ENCODE measurements around the gene CEBPB.

Gene CEBPB

DNA sequence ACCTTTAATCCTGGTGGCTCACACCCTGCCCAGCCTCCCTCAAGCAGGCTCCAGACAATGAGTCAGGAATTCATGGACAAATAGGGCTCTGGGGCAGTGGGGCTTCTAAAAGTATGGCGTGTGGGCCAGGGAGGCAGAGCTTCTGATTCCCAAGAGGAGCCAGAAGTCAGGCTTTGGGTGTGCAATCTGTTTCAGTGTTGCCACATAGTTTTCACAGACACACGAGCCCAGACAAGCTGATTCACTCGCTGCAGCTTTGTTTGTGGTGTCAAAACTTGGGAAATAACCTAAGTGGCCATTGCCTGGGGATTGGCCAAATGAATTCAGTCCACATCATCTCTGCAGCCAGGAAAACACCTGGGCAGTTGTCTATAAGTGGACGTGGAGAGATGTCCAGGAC, 46.3 kb upstream of the CEBPB start:
- TF ChIP-seq TAF1 (IDR thresholded peaks at IDR 0.05; ENCODE audit: borderline replicate concordance, insufficient read depth, low read length) (no peak), POLR2AphosphoS5 (IDR thresholded peaks at IDR 0.05; ENCODE audit: low read depth, low read length) (no peak), SIN3A (IDR thresholded peaks at IDR 0.05; ENCODE audit: borderline replicate concordance, insufficient read depth, low read length) (no peak), FOXP2 (optimal IDR thresholded peaks at IDR 0.05; ENCODE audit: borderline replicate concordance, extremely low read depth, extremely low read length, insufficient read depth) (no peak)
- TF ChIP-seq, protein P1, sequence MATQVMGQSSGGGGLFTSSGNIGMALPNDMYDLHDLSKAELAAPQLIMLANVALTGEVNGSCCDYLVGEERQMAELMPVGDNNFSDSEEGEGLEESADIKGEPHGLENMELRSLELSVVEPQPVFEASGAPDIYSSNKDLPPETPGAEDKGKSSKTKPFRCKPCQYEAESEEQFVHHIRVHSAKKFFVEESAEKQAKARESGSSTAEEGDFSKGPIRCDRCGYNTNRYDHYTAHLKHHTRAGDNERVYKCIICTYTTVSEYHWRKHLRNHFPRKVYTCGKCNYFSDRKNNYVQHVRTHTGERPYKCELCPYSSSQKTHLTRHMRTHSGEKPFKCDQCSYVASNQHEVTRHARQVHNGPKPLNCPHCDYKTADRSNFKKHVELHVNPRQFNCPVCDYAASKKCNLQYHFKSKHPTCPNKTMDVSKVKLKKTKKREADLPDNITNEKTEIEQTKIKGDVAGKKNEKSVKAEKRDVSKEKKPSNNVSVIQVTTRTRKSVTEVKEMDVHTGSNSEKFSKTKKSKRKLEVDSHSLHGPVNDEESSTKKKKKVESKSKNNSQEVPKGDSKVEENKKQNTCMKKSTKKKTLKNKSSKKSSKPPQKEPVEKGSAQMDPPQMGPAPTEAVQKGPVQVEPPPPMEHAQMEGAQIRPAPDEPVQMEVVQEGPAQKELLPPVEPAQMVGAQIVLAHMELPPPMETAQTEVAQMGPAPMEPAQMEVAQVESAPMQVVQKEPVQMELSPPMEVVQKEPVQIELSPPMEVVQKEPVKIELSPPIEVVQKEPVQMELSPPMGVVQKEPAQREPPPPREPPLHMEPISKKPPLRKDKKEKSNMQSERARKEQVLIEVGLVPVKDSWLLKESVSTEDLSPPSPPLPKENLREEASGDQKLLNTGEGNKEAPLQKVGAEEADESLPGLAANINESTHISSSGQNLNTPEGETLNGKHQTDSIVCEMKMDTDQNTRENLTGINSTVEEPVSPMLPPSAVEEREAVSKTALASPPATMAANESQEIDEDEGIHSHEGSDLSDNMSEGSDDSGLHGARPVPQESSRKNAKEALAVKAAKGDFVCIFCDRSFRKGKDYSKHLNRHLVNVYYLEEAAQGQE (IDR thresholded peaks at IDR 0.05; ENCODE audit: insufficient read depth in 1 of 2, low read depth in 2 of 2, low read length in 2 of 2) = no peak

DNA sequence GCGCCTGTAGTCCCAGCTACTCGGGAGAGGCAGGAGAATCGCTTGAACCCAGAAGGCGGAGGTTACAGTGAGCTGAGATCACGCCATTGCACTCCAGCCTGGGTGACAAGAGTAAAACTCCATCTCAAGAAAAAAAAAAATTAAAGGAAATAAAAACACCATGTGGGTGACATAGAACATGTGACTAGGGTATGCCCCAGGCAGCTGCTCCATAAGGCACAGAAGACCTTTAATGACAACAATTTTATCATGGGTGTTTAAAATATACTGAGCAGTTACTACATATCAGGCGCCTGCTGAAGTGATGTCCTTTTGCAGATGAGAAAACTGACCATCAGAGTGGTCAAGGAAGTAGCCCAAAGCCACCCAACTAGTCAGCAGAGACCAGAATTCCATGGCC, 45.1 kb upstream of the CEBPB start:
- TF ChIP-seq FOXP2 (optimal IDR thresholded peaks at IDR 0.05; ENCODE audit: borderline replicate concordance, extremely low read depth, extremely low read length, insufficient read depth) (no peak), SIN3A (IDR thresholded peaks at IDR 0.05; ENCODE audit: borderline replicate concordance, insufficient read depth, low read length) (no peak), TAF1 (IDR thresholded peaks at IDR 0.05; ENCODE audit: borderline replicate concordance, insufficient read depth, low read length) (no peak), POLR2AphosphoS5 (IDR thresholded peaks at IDR 0.05; ENCODE audit: low read depth, low read length) (no peak)
- TF ChIP-seq, protein P1 (IDR thresholded peaks at IDR 0.05; ENCODE audit: insufficient read depth in 1 of 2, low read depth in 2 of 2, low read length in 2 of 2) = no peak

DNA sequence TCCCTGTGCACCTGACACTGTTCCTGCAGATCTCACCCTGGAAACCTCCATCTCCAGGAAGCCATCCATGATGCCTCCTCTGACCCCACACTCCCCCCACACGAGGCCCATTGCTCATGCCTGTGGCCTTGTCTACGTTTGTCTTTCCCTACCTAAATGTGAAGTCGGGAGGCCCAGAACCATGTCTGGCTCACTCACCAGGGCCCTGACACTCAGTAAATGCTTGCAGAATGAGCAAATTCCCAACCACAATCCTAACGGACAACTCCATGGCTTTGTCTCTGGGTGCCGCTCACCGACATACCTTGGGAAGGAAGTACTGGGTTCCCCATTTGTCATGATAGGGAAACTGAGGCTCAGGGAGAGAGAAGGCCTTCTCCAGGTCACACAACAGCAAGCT, 44.4 kb upstream of the CEBPB start:
- no peak for TF ChIP-seq SIN3A (IDR thresholded peaks at IDR 0.05; ENCODE audit: borderline replicate concordance, insufficient read depth, low read length)
- TF ChIP-seq FOXP2 (optimal IDR thresholded peaks at IDR 0.05; ENCODE audit: borderline replicate concordance, extremely low read depth, extremely low read length, insufficient read depth) = no peak
- no peak for TF ChIP-seq POLR2AphosphoS5 (IDR thresholded peaks at IDR 0.05; ENCODE audit: low read depth, low read length)
- TF ChIP-seq TAF1 (IDR thresholded peaks at IDR 0.05; ENCODE audit: borderline replicate concordance, insufficient read depth, low read length) = no peak
- TF ChIP-seq, protein P1 (IDR thresholded peaks at IDR 0.05; ENCODE audit: insufficient read depth in 1 of 2, low read depth in 2 of 2, low read length in 2 of 2) = no peak

DNA sequence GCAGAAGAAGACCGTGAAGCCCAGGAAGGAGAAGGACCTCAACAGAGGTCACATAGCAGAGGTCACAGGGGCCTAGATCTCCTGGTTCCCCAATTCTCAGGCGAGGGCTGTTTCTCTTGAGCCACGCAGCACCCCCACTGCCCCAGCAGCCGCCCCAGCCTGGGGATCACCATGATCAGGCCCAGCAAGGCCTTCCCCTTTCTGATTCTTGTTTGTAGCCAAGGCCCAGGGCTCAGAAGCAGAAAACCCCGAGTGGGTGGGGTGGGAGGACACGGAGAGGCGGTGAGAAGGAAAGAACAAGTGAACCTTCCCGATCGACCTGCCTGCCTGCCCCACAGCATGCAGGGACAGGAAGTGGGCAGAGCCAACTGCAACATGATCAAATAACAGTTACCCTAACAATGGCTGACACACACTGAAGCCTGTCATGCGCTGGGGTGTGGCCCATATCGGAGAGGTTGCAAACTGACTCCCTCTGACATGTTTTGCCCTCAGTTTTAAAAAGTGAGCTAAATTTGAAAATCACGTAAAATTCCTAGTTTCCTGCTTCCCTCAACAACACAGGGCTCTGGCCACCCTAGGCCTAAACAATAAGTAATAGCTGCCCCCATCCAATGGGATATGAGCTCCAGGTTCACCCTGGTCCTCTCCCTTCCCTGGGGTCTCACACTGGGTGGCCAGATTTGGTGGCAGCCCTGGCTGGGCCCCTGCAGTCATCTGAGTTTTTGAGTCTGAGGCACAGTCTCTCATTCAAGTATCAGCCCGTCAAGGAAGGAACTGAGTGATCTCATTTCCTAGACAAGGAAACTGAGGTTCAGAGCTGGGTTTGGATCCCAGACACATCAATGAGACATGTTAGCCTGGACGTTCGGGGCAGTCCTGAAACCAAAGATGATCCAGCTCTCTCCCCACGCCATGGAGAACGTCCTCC, 43.6 kb upstream of the CEBPB start:
- TF ChIP-seq POLR2AphosphoS5 (IDR thresholded peaks at IDR 0.05; ENCODE audit: low read depth, low read length) = no peak
- no peak for TF ChIP-seq TAF1 (IDR thresholded peaks at IDR 0.05; ENCODE audit: borderline replicate concordance, insufficient read depth, low read length)

DNA sequence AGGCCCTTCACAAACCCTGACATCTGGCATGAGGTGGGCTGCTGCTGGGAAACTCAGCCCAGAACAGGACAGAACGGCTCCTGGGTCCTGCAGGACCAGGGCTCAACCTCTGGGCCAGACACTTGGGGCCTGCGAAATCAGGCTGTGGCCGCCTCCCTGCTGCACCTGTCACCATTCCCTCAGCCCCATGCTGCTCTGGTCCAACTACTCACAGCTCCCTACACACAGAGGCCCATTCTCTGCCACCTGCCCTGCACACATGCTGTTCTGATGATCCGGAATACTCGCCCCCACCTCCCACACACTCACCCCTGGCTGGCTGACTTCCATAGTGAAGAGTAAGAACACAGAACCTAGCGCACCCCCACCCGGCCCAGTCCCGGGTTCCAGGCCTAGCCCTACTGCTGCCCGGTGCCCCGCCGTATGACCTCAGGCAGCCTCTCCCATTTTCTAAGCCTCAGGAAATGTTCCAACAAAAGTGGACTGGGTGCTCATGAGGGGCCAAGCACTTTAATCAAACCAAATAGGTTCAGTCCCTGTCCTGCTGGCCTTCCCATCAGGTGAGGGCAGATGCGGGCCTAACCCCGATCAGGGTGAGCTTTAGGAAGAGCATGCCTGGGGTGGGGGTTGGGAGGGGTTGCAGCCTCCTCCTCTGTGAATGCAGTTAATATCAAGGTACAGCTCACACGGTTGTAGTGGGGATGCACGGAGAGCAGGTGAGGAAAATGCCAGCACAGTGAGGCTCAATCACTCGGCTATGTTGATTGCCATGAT, 41.0 kb upstream of the CEBPB start:
- no peak for TF ChIP-seq POLR2AphosphoS5 (IDR thresholded peaks at IDR 0.05; ENCODE audit: low read depth, low read length)
- TF ChIP-seq, protein P1 (IDR thresholded peaks at IDR 0.05; ENCODE audit: insufficient read depth in 1 of 2, low read depth in 2 of 2, low read length in 2 of 2) = no peak
- TF ChIP-seq TAF1 (IDR thresholded peaks at IDR 0.05; ENCODE audit: borderline replicate concordance, insufficient read depth, low read length) = no peak
- TF ChIP-seq FOXP2 (optimal IDR thresholded peaks at IDR 0.05; ENCODE audit: borderline replicate concordance, extremely low read depth, extremely low read length, insufficient read depth) = no peak
- no peak for TF ChIP-seq SIN3A (IDR thresholded peaks at IDR 0.05; ENCODE audit: borderline replicate concordance, insufficient read depth, low read length)
